K562 (cell line): ENCODE data around the gene IPO7. TPM values are rescaled to one million over a fixed set of nuclear protein-coding genes. Genes with fewer than 3 reads are reported as not detected.

Experiments
- CREB5 ChIP-seq: fragments of 250-450 bp; sonication (Bioruptor Pico); IDR thresholded peaks from 2 replicates; pipeline ENCODE4 v1.5.0; 2020; ENCODE audit warnings: mild to moderate bottlenecking
- KDM5B ChIP-seq: fragments of 200-600 bp; sonication (generic); IDR thresholded peaks from 2 replicates; pipeline ENCODE4 v1.6.1; 2012; ENCODE audit warnings: low read depth, mild to moderate bottlenecking, moderate library complexity, low read length, control low read depth, inconsistent platforms; ENCODE audit not compliant: insufficient replicate concordance
- MTA3 ChIP-seq: fragments of 450-650 bp; formaldehyde crosslinking; IDR thresholded peaks from 2 replicates; pipeline ENCODE4 v1.6.1; 2017; ENCODE audit warnings: mild to moderate bottlenecking, borderline replicate concordance
- NCOR1 ChIP-seq: fragments of 450-650 bp; IDR thresholded peaks from 2 replicates; pipeline ENCODE4 v1.6.1; 2016; ENCODE audit warnings: mild to moderate bottlenecking, moderate library complexity
- NUFIP1 ChIP-seq: fragments of 450-650 bp; IDR thresholded peaks from 2 replicates; pipeline ENCODE4 v1.6.1; 2018; ENCODE audit not compliant: partially characterized antibody
- PHB2 ChIP-seq: fragments of 450-650 bp; IDR thresholded peaks from 2 replicates; pipeline ENCODE4 v1.6.1; 2017; ENCODE audit warnings: low read depth
- SOX6 ChIP-seq: fragments of 450-650 bp; IDR thresholded peaks from 2 replicates; pipeline ENCODE4 v1.6.1; 2014; ENCODE audit warnings: mild to moderate bottlenecking
- SREBF1 ChIP-seq: fragments of 150-350 bp; IDR thresholded peaks from 2 replicates; pipeline ENCODE4 v1.6.1; 2014; ENCODE audit warnings: antibody characterized with exemption, low read depth, low read length, borderline replicate concordance
- TFAP4 ChIP-seq: sonication (generic); formaldehyde crosslinking; IDR thresholded peaks from 2 replicates; pipeline ENCODE4 v1.8.0; 2022; ENCODE audit warnings: missing genetic modification reagents, mild to moderate bottlenecking, moderate library complexity, borderline replicate concordance
- TOE1 ChIP-seq, 2 experiments: fragments of 450-650 bp in 1 of 2; sonication (generic) in 1 of 2; formaldehyde crosslinking in 1 of 2; IDR thresholded peaks; 2 replicates each; pipeline versions ENCODE4 v1.7.1 to v1.8.0; 2016 to 2022; ENCODE audit warnings: borderline replicate concordance in 2 of 2, mild to moderate bottlenecking in 2 of 2, antibody characterized with exemption in 1 of 2, inconsistent platforms in 1 of 2, low read depth in 1 of 2, missing genetic modification reagents in 1 of 2, moderate library complexity in 1 of 2
- ZNF12 ChIP-seq: sonication (generic); formaldehyde crosslinking; IDR thresholded peaks from 2 replicates; pipeline ENCODE4 v1.4.0; 2020; ENCODE audit warnings: mild to moderate bottlenecking, missing genetic modification reagents
- ZNF384 ChIP-seq: IDR thresholded peaks from 2 replicates; pipeline ENCODE4 v1.6.1; 2012; ENCODE audit warnings: low read depth, low read length, improper control_type of control experiment
- ZNF395 ChIP-seq: fragments of 200-800 bp; sonication (Bioruptor generic); IDR thresholded peaks from 2 replicates; pipeline ENCODE4 v1.6.1; 2017; ENCODE audit warnings: missing genetic modification characterization, missing compliant biosample characterization
- ZNF561 ChIP-seq: fragments of 450-650 bp; formaldehyde crosslinking; conservative IDR thresholded peaks from 2 replicates; pipeline ENCODE4 v1.4.0; 2020; ENCODE audit warnings: mild to moderate bottlenecking, moderate library complexity
- ZNF592 ChIP-seq: fragments of 450-650 bp; IDR thresholded peaks from 2 replicates; pipeline ENCODE4 v1.6.1; 2017; ENCODE audit warnings: antibody characterized with exemption, mild to moderate bottlenecking
- ZSCAN29 ChIP-seq: fragments of 450-650 bp; IDR thresholded peaks from 2 replicates; pipeline ENCODE4 v1.6.1; 2017
- polyA plus RNA-seq, 8 experiments: library from polyadenylated mRNA; depleted of rRNA in 4 of 8; stranded (reverse) in 5 of 8; unstranded in 3 of 8; fragments of >200 nt; fragmentation: Nextera tagmentation in 2 of 8; fragmentation: Illumina TruSeq in 1 of 8; extraction: Ambion mirVana in 2 of 8; extraction: Trizol in 1 of 8; gene quantifications; 2 replicates each; pipeline versions ENCODE4 v1.2.1 to v1.2.3, GENCODE V29; 2011 to 2014; ENCODE audit warnings: inconsistent platforms in 1 of 8, missing spikeins in 1 of 8
- total RNA-seq, 7 experiments: library from RNA; depleted of rRNA in 6 of 7; stranded (reverse); fragments of >200 nt in 6 of 7; fragmentation: Illumina TruSeq in 2 of 7; extraction: Trizol in 2 of 7; gene quantifications; 2 replicates each; pipeline versions ENCODE4 v1.2.1 to v1.2.3, GENCODE V29; 2011 to 2021; ENCODE audit warnings: low replicate concordance in 1 of 7

IPO7 gene
- total and polyA plus RNA-seq, 9 of the 15 experiments (the other 6 are each of a cell fraction or from before 2014, with no cell fraction given) = 23.6 to 138 (median 110) TPM

GRCh38 chr11:9363954-9364912, 20.2 kb upstream of the IPO7 start (continued):
- TF ChIP-seq CREB5 (CRISPR knock-in tag) (no peak), SREBF1 (no peak), TOE1 (IDR thresholded peaks at IDR 0.05; ENCODE audit: borderline replicate concordance) (no peak; the same call in 1 of the 2 replicates), TOE1 (CRISPR knock-in tag; IDR thresholded peaks at IDR 0.05; ENCODE audit: borderline replicate concordance, low read depth) (0 out of 2 replicates have a peak, but pooled peaks have one; percentile 62), KDM5B (peak; percentile 61), SOX6 (peak; percentile 86), ZNF395 (CRISPR knock-in tag) (peak; percentile 95), ZNF592 (peak; percentile 95), TFAP4 (CRISPR knock-in tag) (peak; percentile 86; the same call in 1 of the 2 replicates), MTA3 (peak; percentile 90; the same call in 1 of the 2 replicates), ZNF384 (no peak; the same call in 1 of the 2 replicates), ZNF561 (CRISPR knock-in tag) (no peak), NCOR1 (peak; percentile 83), ZSCAN29 (no peak), NUFIP1 (no peak), PHB2 (no peak), ZNF12 (CRISPR knock-in tag) (no peak)
